Spleen (tissue), 7 donors: Measurements from ENCODE around the gene WDR55.
"Not testable (repeated sequence)": the region's sequence is repeated elsewhere in the genome, so short reads cannot be mapped to it uniquely, and the experiment has no call there.

Experiments
- CTCF ChIP-seq, 11 experiments: fragments of 200-600 bp in 7 of 11; fragments of 450-650 bp in 4 of 11; sonication (generic) in 4 of 11; IDR thresholded peaks in 8 of 11; conservative IDR thresholded peaks in 3 of 11; 1 replicate in 7 of 11; 2 replicates in 4 of 11; pipeline versions ENCODE4 v1.4.0 to v1.8.0; 2016 to 2021; ENCODE audit warnings: antibody characterized with exemption in 11 of 11, inconsistent platforms in 4 of 11, mild to moderate bottlenecking in 1 of 11
- POLR2A ChIP-seq, 3 donors: fragments of 450-650 bp; IDR thresholded peaks; one replicate each; pipeline ENCODE4 v1.5.1; 2017; ENCODE audit warnings: antibody characterized with exemption in 3 of 3, mild to moderate bottlenecking in 1 of 3
- donor health status: DM: no; HTN: no; CAD: no; lungs with moderate emphysema.
- donor health status: DM: no; HTN: no; CAD: no.
- donor health status: DM: no; HTN: no; CAD: no.

- TF ChIP-seq CTCF (IDR thresholded peaks at IDR 0.05 in 8 of 11, conservative IDR thresholded peaks at IDR 0.05 in 3 of 11); POLR2A (IDR thresholded peaks at IDR 0.05): not testable (repeated sequence)
Measured at GRCh38 chr5:140716238-140716637, 51.5 kb downstream of the WDR55 start.
